MCF 10A (cell line): Measurements from ENCODE around the gene ACOT7. TPM values are rescaled to one million over a fixed set of nuclear protein-coding genes. Genes with fewer than 3 reads are reported as not detected.
A peak's percentile ranks its signal among the peaks of the same experiment; 100 is the strongest.

Experiments used
- BruUV-seq: library from RNA; stranded (reverse); fragments of 400-500 nt; replicated peaks from 2 replicates; lab custom pipeline; 2021; lab: Mats Ljungman, UMichigan
- CTCF ChIA-PET: fragments of 300-600 bp; sonication (Branson Sonifier 250); formaldehyde crosslinking; extraction: SDS; loops from one replicate; lab custom pipeline; 2021; ENCODE audit warnings: antibody characterized with exemption, inconsistent platforms; lab: Yijun Ruan, JAX
- POLR2A ChIA-PET: fragments of 300-600, 350-650 bp; sonication (Branson Sonifier 250); formaldehyde crosslinking; extraction: SDS; loops from one replicate; lab custom pipeline; 2020; ENCODE audit warnings: antibody characterized with exemption, inconsistent platforms; lab: Yijun Ruan, JAX
- DNase-seq: peaks from one replicate; pipeline ENCODE4 v3.0.0-alpha.2; 2018; ENCODE audit not compliant: unreplicated experiment
- H3K27ac Mint-ChIP-seq: one replicate; pipeline ENCODE4 v1.8.0; 2022; ENCODE audit warnings: mild to moderate bottlenecking, low read depth, mixed read lengths; ENCODE audit not compliant: unreplicated experiment
- H3K27me3 Mint-ChIP-seq: one replicate; pipeline ENCODE4 v1.8.0; 2022; ENCODE audit warnings: mixed read lengths; ENCODE audit not compliant: insufficient read depth, unreplicated experiment
- H3K36me3 Mint-ChIP-seq: one replicate; pipeline ENCODE4 v1.8.0; 2022; ENCODE audit warnings: mild to moderate bottlenecking, moderate library complexity, mixed read lengths; ENCODE audit not compliant: insufficient read depth, unreplicated experiment
- H3K4me1 Mint-ChIP-seq: one replicate; pipeline ENCODE4 v1.8.0; 2022; ENCODE audit warnings: mixed read lengths; ENCODE audit not compliant: insufficient read depth, unreplicated experiment
- H3K4me3 Mint-ChIP-seq: one replicate; pipeline ENCODE4 v1.8.0; 2022; ENCODE audit warnings: mild to moderate bottlenecking, moderate library complexity, mixed read lengths; ENCODE audit not compliant: unreplicated experiment
- H3K9me3 Mint-ChIP-seq: one replicate; pipeline ENCODE4 v1.8.0; 2022; ENCODE audit warnings: mixed read lengths; ENCODE audit not compliant: unreplicated experiment
- CTCF ChIP-seq: fragments of 200-600 bp; IDR thresholded peaks from one replicate; pipeline ENCODE4 v1.8.0; 2022; ENCODE audit warnings: antibody characterized with exemption, mild to moderate bottlenecking; ENCODE audit not compliant: unreplicated experiment
- intact Hi-C: fragments of 100-400 bp; cut with micrococcal nuclease; formaldehyde crosslinking; loops from 2 replicates; pipeline ENCODE4 v1.14.1; 2022
- total RNA-seq: library from RNA; stranded (reverse); gene quantifications from 2 replicates; pipeline ENCODE4 v1.2.3, GENCODE V29; 2022

The ACOT7 gene
- total RNA-seq, 1 experiment from 2014 or later, result 117 TPM

- Mint-ChIP-seq H3K4me1 (peaks cover 5% of the 10 kb centered on the region), H3K9me3 (no peaks in the 10 kb centered on the region), H3K27ac (no peak overlapping the region), H3K36me3 (no peaks in the 10 kb centered on the region), H3K27me3 (peaks cover 27% of the 10 kb centered on the region), H3K4me3 (peak overlapping the region; percentile 28)
- CTCF ChIA-PET, result interaction anchor here (0.5 to 6.6 kb wide), 53 partner anchors 8 to 387 kb away, joined by 3 to 88 read pairs (median 5); partner anchors contain the start of genes ICMT and RNF207
- intact Hi-C loops, result loop anchor here (1.0 to 2.0 kb wide), 7 partner anchors 35 to 229 kb away; no protein-coding TSS in a partner anchor
- POLR2A ChIA-PET, result interaction anchor here (0.9 to 1.5 kb wide), 3 partner anchors 11 to 97 kb away, joined by 3 to 9 read pairs (median 4); partner anchors contain the start of gene ICMT
- no peak for DNase-seq
- BruUV-seq, result no TSS peak
- no peak for TF ChIP-seq CTCF
These were observed 147.6 kb downstream of the ACOT7 start for GRCh38 chr1:6245869-6246496.

DNA sequence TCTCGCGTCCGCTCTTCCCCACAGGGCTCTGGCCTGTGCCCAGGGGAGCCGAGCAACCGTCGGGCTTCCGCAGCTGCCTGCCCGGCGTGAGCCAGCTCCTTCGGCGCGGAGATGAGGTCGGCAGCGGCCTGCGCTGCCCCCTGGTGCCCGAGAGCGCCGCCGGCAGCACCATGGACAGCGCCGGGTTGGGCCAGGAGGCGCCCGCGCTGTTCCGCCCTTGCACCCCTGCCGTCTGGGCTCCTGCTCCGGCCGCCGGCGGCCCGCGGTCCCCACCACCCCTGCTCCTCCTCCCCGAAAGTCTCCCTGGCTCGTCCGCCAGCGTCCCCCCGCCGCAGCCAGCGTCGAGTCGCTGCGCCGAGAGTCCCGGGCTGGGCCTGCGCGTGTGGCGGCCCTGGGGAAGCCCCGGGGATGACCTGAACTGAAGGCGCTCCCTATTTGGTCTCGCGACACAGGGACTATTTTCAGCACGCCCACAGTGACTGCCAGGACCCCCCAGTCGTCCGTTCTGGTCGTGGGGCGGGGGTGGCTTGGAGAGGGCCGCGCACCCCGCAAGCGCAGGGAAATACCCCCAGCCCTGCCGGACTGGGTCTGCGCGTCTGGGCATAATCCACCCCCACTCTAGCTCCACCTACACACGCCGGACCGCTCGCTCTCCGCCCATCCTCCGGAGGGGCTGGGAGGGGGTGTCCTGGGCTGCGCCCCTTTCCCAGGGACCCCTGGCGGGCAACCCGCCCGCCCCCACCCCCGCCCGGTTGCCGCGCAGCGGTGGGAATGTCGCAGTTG lies 148.3 kb downstream of the ACOT7 start:
- TF ChIP-seq CTCF, result peak; percentile 91
- POLR2A ChIA-PET, result interaction anchor here (0.5 to 1.5 kb wide), 3 partner anchors 10 to 115 kb away, joined by 3 to 9 read pairs (median 4); partner anchors contain the start of gene ICMT
- peak; percentile 75 for DNase-seq
- no peak overlapping the region for H3K27ac Mint-ChIP-seq
- H3K4me1 Mint-ChIP-seq, result peaks cover 5% of the 10 kb centered on the region
- H3K27me3 Mint-ChIP-seq, result peaks cover 30% of the 10 kb centered on the region
- H3K36me3 Mint-ChIP-seq, result no peaks in the 10 kb centered on the region
- intact Hi-C loops, result loop anchor here (1.0 kb wide), 2 partner anchors 137 to 192 kb away; no protein-coding TSS in a partner anchor
- CTCF ChIA-PET, result interaction anchor here (0.6 to 6.6 kb wide), 33 partner anchors 10 to 423 kb away, joined by 3 to 88 read pairs (median 5); partner anchors contain the start of gene ICMT
- no peaks in the 10 kb centered on the region for H3K9me3 Mint-ChIP-seq
- no TSS peak for BruUV-seq
- peak overlapping the region; percentile 10 for H3K4me3 Mint-ChIP-seq

DNA sequence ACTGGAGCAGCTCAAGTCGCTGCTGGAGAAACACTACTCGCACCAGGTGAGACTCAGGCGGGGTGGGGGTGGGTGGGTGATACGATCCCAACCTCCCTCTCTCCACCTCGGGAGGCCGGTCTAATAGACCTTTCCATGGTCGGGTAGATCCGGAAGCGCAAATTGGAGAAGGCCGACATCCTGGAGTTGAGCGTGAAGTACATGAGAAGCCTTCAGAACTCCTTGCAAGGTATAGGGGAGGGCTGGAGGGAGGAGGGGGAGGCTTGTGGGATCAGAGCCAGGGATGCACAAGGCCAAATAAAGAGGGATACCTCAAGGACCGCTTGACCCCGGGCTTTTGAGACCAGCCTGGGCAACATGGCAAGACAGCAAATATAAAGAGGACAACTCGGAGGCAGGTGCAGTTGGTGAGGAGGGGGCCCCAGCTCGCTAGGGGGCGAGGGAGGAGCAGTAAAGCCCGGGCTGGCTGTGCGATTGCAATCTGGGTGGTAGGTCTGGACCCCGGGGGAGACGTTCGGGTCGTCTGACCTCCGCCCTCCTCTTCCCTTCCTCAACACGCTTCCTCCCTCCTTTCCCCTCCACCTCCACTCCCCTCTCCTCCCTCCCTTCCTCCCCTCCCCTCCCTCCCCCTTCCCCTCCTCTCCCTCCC lies 149.0 kb downstream of the ACOT7 start:
- no peak for TF ChIP-seq CTCF
- DNase-seq, result no peak
- CTCF ChIA-PET, result interaction anchor here (0.6 to 6.6 kb wide), 19 partner anchors 9 to 423 kb away, joined by 3 to 88 read pairs (median 4); partner anchors contain the start of gene ICMT
- Mint-ChIP-seq H3K36me3 (no peaks in the 10 kb centered on the region), H3K9me3 (no peaks in the 10 kb centered on the region), H3K4me1 (peaks cover 5% of the 10 kb centered on the region), H3K4me3 (no peak overlapping the region), H3K27ac (no peak overlapping the region), H3K27me3 (peaks cover 30% of the 10 kb centered on the region)
- no TSS peak for BruUV-seq
- intact Hi-C loops, result loop anchor here (1.0 kb wide), 2 partner anchors 136 to 191 kb away; no protein-coding TSS in a partner anchor
- POLR2A ChIA-PET, result interaction anchor here (0.5 to 0.7 kb wide), 2 partner anchors 10 to 115 kb away, joined by 3 to 4 read pairs; no protein-coding TSS in a partner anchor
